ENCODE data around the gene HSPB1. TPM values are rescaled to one million over a fixed set of nuclear protein-coding genes. Genes with fewer than 3 reads are reported as not detected.
"Not testable (repeated sequence)": the region's sequence is repeated elsewhere in the genome, so short reads cannot be mapped to it uniquely, and the experiment has no call there.

Gene HSPB1
- total RNA-seq, 4 donors from 2014 or later, result 981 to 2,288 (median 2,045) TPM

- Histone ChIP-seq H3K4me3 (no peak overlapping the region), H3K36me3 (peaks cover 48% of the 10 kb centered on the region), H3K27ac (no peak overlapping the region), H3K4me1 (peaks cover 25% of the 10 kb centered on the region), H3K9me3 (no peaks in the 10 kb centered on the region), H3K27me3 (no peaks in the 10 kb centered on the region)
- TF ChIP-seq POLR2A (IDR thresholded peaks at IDR 0.05) (no peak), CTCF (IDR thresholded peaks at IDR 0.05) (no peak), EP300 (IDR thresholded peaks at IDR 0.05) (no peak), POLR2AphosphoS5 (IDR thresholded peaks at IDR 0.05) (no peak)
- WGBS, result 80% methylated on average over 4 of the region's 4 CpGs
- no peak for DNase-seq (ENCODE audit: low spot score in 2 of 2)
Observed at GRCh38 chr7:76330261-76330660, 27.8 kb downstream of the HSPB1 start.

DNA sequence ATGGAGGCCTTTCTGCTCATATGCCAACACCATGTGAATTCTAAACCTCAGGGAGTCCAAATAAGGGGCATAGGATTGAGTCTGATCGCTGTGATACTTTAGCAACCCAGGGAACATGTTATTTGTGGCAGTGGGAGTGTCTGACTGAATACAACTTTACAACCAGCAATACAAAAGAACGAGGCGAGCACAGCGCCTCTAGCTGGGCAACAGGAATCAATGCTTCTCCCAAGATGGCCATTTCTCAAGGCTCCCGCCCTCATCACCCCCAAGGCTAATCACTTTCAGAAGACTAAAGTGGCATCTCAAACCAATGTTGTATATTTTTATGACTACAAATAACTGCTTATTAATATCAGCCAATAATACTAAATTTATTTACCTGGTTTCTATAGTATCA lies 28.2 kb downstream of the HSPB1 start:
- H3K27me3 ChIP-seq, result no peaks in the 10 kb centered on the region

DNA sequence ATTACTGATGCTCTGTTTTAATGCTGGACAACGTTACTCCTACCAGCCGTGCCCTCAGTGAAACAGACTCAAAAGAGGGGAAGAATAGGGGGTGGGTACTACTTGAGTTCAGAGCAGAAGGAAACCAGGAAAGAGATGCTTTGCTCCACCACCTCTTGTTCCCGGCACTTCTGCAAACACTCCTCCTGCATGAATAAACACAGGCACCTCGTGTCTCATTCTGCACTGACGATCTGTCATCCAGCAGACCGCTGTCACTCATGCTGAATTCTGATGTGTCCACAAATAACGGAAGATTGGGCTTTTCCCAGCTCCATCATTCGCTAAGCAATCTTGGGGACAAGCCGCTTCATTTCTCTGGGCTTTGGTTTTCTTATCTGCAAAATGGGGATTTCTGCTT lies 29.6 kb downstream of the HSPB1 start:
- Histone ChIP-seq H3K4me3 (no peak overlapping the region), H3K27me3 (no peaks in the 10 kb centered on the region), H3K27ac (no peak overlapping the region), H3K4me1 (peaks cover 25% of the 10 kb centered on the region), H3K36me3 (peaks cover 32% of the 10 kb centered on the region), H3K9me3 (no peaks in the 10 kb centered on the region)
- 76% methylated on average over 9 of the region's 9 CpGs for WGBS
- no peak for DNase-seq (ENCODE audit: low spot score in 2 of 2)
- TF ChIP-seq EP300 (IDR thresholded peaks at IDR 0.05) (no peak), POLR2A (IDR thresholded peaks at IDR 0.05) (no peak), CTCF (IDR thresholded peaks at IDR 0.05) (no peak), POLR2AphosphoS5 (IDR thresholded peaks at IDR 0.05) (no peak)

More for the DNA sequence above, 28.2 kb downstream of the HSPB1 start:
- peaks cover 25% of the 10 kb centered on the region for H3K4me1 ChIP-seq
- TF ChIP-seq POLR2AphosphoS5 (IDR thresholded peaks at IDR 0.05) (no peak), CTCF (IDR thresholded peaks at IDR 0.05) (no peak), POLR2A (IDR thresholded peaks at IDR 0.05) (no peak), EP300 (IDR thresholded peaks at IDR 0.05) (no peak)
- peaks cover 44% of the 10 kb centered on the region for H3K36me3 ChIP-seq
- 73% methylated on average over 5 of the region's 5 CpGs for WGBS
- no peak for DNase-seq (ENCODE audit: low spot score in 2 of 2)
- no peak overlapping the region for H3K4me3 ChIP-seq
- no peaks in the 10 kb centered on the region for H3K9me3 ChIP-seq
- no peak overlapping the region for H3K27ac ChIP-seq

- no peak for TF ChIP-seq EP300 (IDR thresholded peaks at IDR 0.05)
- no peak for TF ChIP-seq CTCF (IDR thresholded peaks at IDR 0.05)
- TF ChIP-seq POLR2A (IDR thresholded peaks at IDR 0.05), result no peak
- no peak for TF ChIP-seq POLR2AphosphoS5 (IDR thresholded peaks at IDR 0.05)
- no peaks in the 10 kb centered on the region for H3K27me3 ChIP-seq
- H3K4me1 ChIP-seq, result peaks cover 30% of the 10 kb centered on the region
- peaks cover 18% of the 10 kb centered on the region for H3K36me3 ChIP-seq
- H3K4me3 ChIP-seq, result peak overlapping the region; percentile 7
- no peaks in the 10 kb centered on the region for H3K9me3 ChIP-seq
- 33% methylated on average over 14 of the region's 14 CpGs for WGBS
- peak overlapping the region; percentile 13 for H3K27ac ChIP-seq
- no peak for DNase-seq (ENCODE audit: low spot score in 2 of 2)
Observed at GRCh38 chr7:76333511-76334101, 31.1 kb downstream of the HSPB1 start.

DNA sequence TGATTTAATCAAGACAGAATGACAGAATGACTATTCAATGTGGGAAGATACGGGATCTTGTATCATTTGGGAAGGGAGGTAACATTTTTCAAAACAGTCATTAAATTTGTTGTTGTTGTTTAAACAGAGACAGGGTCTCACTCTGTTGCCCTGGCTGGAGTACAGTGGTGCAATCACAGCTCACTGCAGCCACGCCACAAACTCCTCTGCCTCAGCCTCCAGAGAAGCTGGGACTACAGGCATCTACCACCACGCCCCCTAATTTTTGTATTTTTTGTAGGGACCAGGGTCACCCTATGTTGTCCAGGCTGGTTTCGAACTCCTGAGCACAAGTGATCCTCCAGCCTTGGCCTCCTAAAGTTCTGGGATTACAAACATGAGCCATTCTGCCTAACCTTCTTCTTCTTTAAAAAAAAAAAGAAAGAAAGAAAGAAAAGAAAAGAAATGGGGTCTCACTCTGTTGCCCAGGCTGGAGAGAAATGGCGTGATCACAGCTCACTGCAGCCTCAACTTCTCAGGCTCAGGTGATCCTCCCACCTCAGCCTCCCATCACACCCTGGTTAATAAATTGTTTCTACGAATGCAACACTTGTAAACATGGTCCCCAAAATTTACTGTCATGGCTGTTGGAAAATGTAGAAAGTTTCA lies 32.0 kb downstream of the HSPB1 start:
- TF ChIP-seq POLR2AphosphoS5 (IDR thresholded peaks at IDR 0.05) (no peak), CTCF (IDR thresholded peaks at IDR 0.05) (no peak), EP300 (IDR thresholded peaks at IDR 0.05) (no peak), POLR2A (IDR thresholded peaks at IDR 0.05) (no peak)
- no peak overlapping the region for H3K27ac ChIP-seq
- H3K36me3 ChIP-seq, result peaks cover 11% of the 10 kb centered on the region
- 91% methylated on average over 6 of the region's 6 CpGs for WGBS
- peaks cover 30% of the 10 kb centered on the region for H3K4me1 ChIP-seq
- H3K9me3 ChIP-seq, result no peaks in the 10 kb centered on the region
- no peaks in the 10 kb centered on the region for H3K27me3 ChIP-seq
- no peak overlapping the region for H3K4me3 ChIP-seq
- no peak for DNase-seq (ENCODE audit: low spot score in 2 of 2)

- not testable (repeated sequence) for H3K4me3 ChIP-seq; H3K36me3 ChIP-seq; H3K9me3 ChIP-seq; H3K27me3 ChIP-seq; DNase-seq (ENCODE audit: low spot score in 2 of 2); H3K27ac ChIP-seq
- WGBS, result 97% methylated on average over 2 of the region's 2 CpGs
- H3K4me1 ChIP-seq, result peaks cover 31% of the 10 kb centered on the region
Observed at GRCh38 chr7:76335417-76335816, 32.9 kb downstream of the HSPB1 start.

Data from suprapubic skin (tissue), 4 donors.